HG02943 (cell line): Measurements from ENCODE around the gene BBS7.

Experiments
- ATAC-seq: cut with Tn5 transposase; IDR thresholded peaks from one replicate; pipeline ENCODE4 v1.9.1; 2021; ENCODE audit warnings: mild to moderate bottlenecking, low read depth, moderate library complexity; ENCODE audit not compliant: unreplicated experiment

BBS7 gene

DNA sequence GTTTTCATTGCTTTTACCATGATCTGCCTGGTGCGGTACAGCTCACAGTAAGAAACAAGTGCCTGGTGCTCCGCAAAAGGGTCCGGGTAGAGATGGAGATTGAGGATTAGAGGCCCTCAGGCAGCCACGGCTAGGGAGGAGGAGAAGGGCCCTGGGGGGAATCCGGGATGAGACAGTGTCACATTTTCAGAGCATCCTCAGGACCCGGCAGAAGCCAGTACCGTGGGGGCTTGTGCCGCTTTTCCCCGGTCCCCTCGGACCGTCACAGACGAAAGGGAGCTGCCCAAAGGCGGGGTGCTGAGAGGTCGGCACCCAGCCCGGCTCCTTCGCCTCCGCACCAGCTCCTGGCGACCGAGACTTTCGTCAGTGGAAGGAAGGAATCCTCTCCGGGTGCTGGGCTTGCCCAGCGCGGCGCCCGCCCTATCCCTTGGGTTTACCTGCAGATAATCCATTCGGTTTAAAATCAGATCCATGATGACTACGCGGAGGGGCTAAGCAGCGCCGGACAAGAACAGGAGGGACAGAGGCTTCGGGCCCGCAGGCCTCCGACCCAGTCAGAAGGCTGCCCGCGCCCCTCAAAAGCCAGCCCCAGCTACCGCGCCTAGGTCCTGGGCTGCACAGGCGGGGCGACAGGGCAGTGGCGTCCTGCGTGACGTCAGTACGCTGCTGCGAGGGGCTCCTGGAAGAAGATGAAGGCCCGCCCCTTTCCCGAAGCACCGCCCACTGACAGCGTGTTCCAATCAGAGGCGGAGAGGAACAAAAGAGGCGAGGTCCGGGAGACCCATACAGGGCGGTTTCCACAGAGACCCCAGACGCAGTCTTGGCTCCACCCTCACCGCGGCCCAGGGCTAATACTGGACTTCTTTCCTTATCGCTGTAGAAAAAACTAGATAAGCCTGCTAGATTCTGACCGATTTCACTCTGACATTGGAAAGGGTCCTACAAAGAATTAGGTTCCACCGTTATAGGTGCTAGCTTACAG lies at the start of gene BBS7:
TSS of gene BBS7 (minus strand) at position 634 of the 982 bp plus-strand sequence. CDS start at position 473, 161 bp downstream.
- peak; percentile 100 for ATAC-seq

DNA sequence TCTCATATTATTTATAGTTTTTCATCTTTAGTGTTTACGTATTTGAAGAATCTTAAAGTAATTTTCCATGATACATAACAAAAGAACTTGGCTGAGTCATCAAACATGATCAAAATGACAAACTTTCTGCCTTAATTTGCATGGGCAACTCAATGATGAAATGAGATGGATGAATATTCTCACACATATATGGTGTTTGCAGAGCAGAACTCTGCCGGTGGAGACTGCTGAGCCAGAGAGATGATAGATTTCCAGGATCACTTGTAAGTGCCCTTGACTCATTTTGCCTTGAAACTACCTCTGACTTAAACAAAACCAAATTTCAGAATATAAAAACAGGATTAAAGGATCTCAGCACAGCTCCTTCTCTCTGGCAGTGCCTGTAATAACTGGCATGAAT lies 43.4 kb upstream of the BBS7 start:
- ATAC-seq: no peak

- ATAC-seq: no peak
Measured at GRCh38 chr4:121908346-121908745, 38.1 kb upstream of the BBS7 start.

DNA sequence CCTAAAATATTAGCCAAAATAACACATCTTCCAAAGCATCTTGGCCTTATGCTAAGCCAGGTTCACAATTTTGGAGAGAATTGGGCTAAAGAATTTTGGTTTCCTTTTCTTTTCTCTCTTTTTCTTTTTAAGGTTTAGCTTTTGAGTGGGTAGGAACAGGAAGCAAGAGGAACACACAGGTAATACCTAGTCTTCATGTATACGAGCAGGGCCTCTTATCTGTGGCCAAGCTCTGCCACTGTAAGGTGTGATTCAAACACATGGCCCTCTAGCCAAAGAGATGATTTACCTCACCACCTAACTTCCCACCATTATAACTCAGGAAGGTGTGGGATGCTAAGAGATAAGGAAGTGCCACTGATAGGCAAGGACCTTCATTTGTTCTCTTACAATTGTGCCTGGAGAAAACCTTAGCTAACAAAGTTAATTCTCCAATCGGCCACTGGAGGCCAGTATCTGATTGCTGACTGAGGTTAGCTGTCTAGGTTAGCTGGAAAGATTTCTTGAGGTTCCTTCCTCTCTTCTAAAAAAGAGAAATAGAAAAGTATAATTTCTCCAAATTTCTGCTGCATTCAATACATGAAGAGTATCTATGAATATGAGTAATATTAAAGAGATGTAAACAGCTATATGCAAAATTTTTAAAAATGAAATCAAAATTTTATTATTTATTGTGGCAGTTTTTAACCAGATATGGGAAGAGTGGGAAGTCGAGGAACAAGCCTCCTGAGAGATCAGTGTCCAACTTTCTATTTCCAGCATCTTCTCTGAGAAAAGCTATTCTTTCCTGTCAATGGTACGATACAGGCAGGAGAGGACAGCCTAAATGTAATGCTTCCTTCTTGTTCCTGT lies 30.1 kb upstream of the BBS7 start:
- ATAC-seq: peak; percentile 93

GRCh38 chr4:121898150-121898549 lies 27.9 kb upstream of the BBS7 start:
- ATAC-seq: no peak

GRCh38 chr4:121888134-121888533 lies 17.9 kb upstream of the BBS7 start:
- ATAC-seq: no peak

DNA sequence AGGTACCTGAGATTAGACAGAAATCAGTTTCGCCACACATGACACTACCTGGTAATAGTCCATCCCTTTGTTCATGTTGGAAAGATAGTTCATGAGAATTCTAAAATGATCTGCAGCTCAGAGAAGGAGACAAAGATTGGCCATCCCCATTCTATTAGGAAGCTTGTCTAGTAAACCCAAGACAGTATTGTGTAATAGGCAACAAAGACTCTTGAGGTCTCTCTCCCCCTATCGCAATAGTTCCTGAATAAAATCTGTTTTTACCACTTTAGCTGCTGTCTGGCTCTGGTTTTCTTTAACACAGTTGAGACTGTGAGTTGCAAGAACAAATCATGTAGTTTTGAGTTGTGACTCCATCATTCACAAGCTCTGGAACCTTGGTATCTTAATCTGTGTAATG lies 14.8 kb upstream of the BBS7 start:
- no peak for ATAC-seq

GRCh38 chr4:121881158-121881557 lies 10.9 kb upstream of the BBS7 start:
- no peak for ATAC-seq

- ATAC-seq: no peak
Measured at GRCh38 chr4:121879135-121879534, 8.9 kb upstream of the BBS7 start.

- no peak for ATAC-seq
Measured at GRCh38 chr4:121877041-121877773, 6.9 kb upstream of the BBS7 start.

DNA sequence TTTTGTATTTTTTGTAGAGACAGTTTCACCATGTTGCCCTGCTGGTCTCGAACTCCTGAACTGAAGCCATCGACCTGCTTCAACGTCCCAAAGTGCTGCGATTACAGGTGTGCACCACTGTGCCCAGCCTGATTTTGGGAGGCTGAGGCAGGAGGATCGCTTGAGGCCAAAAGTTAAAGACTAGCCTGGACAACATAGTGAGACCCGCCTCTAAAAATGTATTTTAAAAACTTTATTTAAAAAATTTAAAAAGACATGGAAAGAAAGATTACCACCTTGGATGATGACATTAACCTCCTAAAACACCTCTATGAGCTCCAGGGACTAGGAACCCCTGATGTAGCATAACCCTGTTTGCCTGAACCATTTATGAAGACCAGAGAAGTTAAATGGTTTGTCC lies 5.8 kb upstream of the BBS7 start:
- no peak for ATAC-seq

- ATAC-seq: no peak
Measured at GRCh38 chr4:121875652-121876051, 5.4 kb upstream of the BBS7 start.

DNA sequence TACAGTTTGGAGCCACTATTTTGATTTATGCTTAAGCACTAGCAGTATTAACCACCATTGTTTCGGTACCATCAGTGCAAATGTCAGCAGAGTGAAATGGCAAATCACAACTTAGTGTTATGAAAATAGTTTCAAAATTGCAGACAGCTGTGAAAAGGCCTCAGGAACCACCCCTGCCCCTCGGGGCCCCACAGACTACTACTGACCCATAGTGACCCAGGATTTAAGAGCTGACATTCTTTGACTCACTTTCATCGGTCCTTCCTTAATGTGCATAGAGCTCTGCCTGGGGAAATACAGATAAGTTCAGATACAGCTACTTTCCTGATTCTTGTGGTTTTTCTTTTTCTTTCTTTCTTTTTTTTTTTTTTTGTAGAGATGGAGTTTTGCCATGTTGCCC lies 3.3 kb upstream of the BBS7 start:
- ATAC-seq: no peak

DNA sequence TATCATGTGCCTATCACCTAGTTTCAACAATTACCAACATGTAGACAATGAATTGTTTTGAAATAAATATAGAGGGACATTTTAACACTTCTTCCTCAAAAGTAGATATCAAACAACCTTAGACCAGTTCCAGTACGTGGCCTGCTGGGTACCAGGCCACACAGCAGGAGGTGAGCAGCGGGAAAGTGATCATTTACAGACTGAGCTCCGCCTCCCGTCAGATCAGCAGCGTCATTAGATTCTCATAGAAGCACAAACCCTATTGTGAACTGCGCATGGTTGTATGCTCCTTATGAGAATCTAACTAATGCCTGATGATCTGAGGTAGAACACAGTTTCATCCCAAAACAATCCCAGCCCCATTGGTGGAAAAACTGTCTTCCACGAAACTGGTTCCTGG lies 6.5 kb downstream of the BBS7 start:
- no peak for ATAC-seq

GRCh38 chr4:121861426-121861825 lies 8.8 kb downstream of the BBS7 start:
- no peak for ATAC-seq

DNA sequence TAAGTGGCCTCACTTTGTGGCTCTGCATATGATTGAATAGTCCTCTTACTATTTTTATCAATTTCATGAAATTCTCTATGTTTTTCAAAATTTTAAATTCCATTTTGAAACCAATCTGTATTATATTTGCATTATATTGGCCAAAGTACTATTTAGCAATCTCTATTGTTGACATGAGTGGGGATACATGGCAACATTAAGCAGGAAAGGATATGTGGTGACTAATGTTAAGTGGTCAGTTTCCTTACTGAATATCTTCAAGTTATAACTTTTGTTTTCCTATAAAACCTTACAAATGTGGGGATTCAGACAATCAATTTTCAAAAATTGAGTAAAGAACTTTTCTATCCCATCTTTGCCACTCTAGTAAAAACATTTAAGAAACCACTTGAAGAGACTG lies 10.2 kb downstream of the BBS7 start:
- no peak for ATAC-seq

- no peak for ATAC-seq
Measured at GRCh38 chr4:121851354-121851753, 18.9 kb downstream of the BBS7 start.

GRCh38 chr4:121846662-121847061 lies 23.6 kb downstream of the BBS7 start:
- ATAC-seq: no peak

DNA sequence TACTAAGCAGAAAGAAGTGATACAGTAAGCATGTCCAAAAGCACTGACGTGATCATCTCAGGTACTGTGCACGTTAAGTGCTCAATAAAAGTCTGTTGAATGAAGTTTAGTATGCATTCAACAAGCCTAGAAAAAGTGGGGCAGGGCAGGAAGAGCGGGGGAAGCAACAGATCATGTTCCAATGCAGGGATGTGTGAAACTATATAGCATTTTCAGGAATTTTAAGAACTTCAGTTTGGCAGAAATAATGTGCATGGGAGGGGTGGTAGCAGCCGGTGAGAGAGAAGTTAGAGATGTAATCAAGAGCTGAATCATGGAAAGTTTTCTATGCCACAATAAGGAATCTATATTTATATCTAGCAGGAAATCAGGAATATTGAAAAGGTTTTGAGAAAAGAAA lies 27.4 kb downstream of the BBS7 start:
- ATAC-seq: no peak

DNA sequence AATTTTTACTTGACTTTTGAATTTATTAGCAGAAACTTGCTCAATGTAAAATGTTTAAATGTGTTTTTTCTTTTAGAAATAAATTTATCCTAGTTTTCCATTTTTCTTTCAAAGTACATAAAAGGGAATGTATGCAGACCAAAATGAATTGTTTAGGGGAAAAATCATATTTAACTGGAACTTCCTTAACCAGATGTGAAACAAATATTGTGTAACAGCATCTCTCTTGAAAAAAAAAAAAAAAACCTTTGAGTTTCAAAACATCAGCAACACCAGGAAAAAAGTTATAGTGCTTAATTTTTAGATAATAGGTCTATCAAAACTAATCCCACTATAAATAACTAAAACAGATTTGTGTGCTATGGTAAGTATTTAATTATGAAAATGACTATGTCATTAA lies 32.1 kb downstream of the BBS7 start:
- no peak for ATAC-seq

DNA sequence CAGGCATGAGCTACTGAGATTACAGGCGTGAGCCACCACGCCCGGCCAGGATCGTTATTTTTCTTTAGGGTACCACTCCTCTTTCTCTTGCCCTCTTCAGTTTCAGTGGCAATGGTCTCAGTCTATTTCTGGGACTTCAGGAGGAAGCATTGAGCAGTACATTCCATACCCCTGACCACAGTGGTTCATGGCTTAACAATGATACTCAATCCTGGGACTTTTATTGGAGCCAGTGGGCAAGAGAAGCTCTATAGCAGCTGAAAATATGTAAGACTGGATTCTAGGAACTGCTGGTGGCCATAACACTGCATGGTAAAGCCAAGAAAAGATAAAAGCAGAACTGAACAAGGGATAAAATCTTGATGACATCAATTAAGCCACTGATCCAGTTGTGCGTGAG lies 40.8 kb downstream of the BBS7 start:
- ATAC-seq: no peak
